ENCODE results near the gene HCST.

Gene HCST

GRCh38 chr19:35928507-35928906 lies 26.2 kb downstream of the HCST start:
- no peak for TF ChIP-seq CTCF (IDR thresholded peaks at IDR 0.05; ENCODE audit: control insufficient read depth, extremely low read depth, insufficient read depth)
- no peak overlapping the region for H3K4me3 ChIP-seq (ENCODE audit: low read depth, low read length)
- DNase-seq (ENCODE audit: low read depth), result no peak

- DNase-seq (ENCODE audit: low read depth), result no peak
- no peak for TF ChIP-seq CTCF (IDR thresholded peaks at IDR 0.05; ENCODE audit: control insufficient read depth, extremely low read depth, insufficient read depth)
- no peak overlapping the region for H3K4me3 ChIP-seq (ENCODE audit: low read depth, low read length)
Observed at GRCh38 chr19:35929876-35930275, 27.5 kb downstream of the HCST start.

- peak; percentile 99 for TF ChIP-seq CTCF (IDR thresholded peaks at IDR 0.05; ENCODE audit: control insufficient read depth, extremely low read depth, insufficient read depth)
- DNase-seq (ENCODE audit: low read depth), result peak; percentile 99
- H3K4me3 ChIP-seq (ENCODE audit: low read depth, low read length), result peak overlapping the region; percentile 30
Observed at GRCh38 chr19:35931161-35931873, 29.0 kb downstream of the HCST start.

GRCh38 chr19:35931874-35932202 lies 29.5 kb downstream of the HCST start:
- no peak for TF ChIP-seq CTCF (IDR thresholded peaks at IDR 0.05; ENCODE audit: control insufficient read depth, extremely low read depth, insufficient read depth)

GRCh38 chr19:35932291-35932936 lies 30.1 kb downstream of the HCST start:
- H3K4me3 ChIP-seq (ENCODE audit: low read depth, low read length), result no peak overlapping the region; the same call in 1 of the 2 replicates
- no peak for TF ChIP-seq CTCF (IDR thresholded peaks at IDR 0.05; ENCODE audit: control insufficient read depth, extremely low read depth, insufficient read depth)
- no peak for DNase-seq (ENCODE audit: low read depth)

More at GRCh38 chr19:35931874-35932202, 29.5 kb downstream of the HCST start:
- H3K4me3 ChIP-seq (ENCODE audit: low read depth, low read length), result peak overlapping the region; percentile 28; the same call in 1 of the 2 replicates
- no peak for DNase-seq (ENCODE audit: low read depth)

GRCh38 chr19:35935911-35936737 lies 33.8 kb downstream of the HCST start, which contains the start of gene LRFN3:
Gene LRFN3, plus strand, starts transcription at chr19:35936374. Its CDS starts 3,052 bp downstream, at chr19:35939426.
- peak; percentile 33 for DNase-seq (ENCODE audit: low read depth)
- TF ChIP-seq CTCF (IDR thresholded peaks at IDR 0.05; ENCODE audit: control insufficient read depth, extremely low read depth, insufficient read depth), result no peak
- H3K4me3 ChIP-seq (ENCODE audit: low read depth, low read length), result peak within 1 kb of the TSS; percentile 69

Measured in LNCaP clone FGC (cell line).